Effector memory CD4-positive, alpha-beta T cell (primary cell): ENCODE results near the gene NUDC.

ENCODE experiments used
- DNase-seq, 3 donors: peaks; one replicate each; pipeline ENCODE4 v3.0.0-alpha.2; 2020
- H3K27ac ChIP-seq: 2 replicates; pipeline ENCODE4 v1.7.0; 2013; ENCODE audit warnings: mild to moderate bottlenecking, low read length, moderate library complexity; ENCODE audit not compliant: insufficient read depth, poor library complexity, severe bottlenecking
- H3K27me3 ChIP-seq: replicated peaks from 2 replicates; pipeline ENCODE4 v1.7.0; 2013; ENCODE audit warnings: mild to moderate bottlenecking, low read length; ENCODE audit not compliant: insufficient read depth, control insufficient read depth, poor library complexity, severe bottlenecking
- H3K36me3 ChIP-seq: 2 replicates; pipeline ENCODE4 v1.7.0; 2013; ENCODE audit warnings: mild to moderate bottlenecking, low read length, moderate library complexity; ENCODE audit not compliant: control insufficient read depth, insufficient read depth
- H3K4me1 ChIP-seq: 2 replicates; pipeline ENCODE4 v1.7.0; 2013; ENCODE audit warnings: low read length, mild to moderate bottlenecking; ENCODE audit not compliant: control insufficient read depth, insufficient read depth, poor library complexity, severe bottlenecking
- H3K4me3 ChIP-seq: 2 replicates; pipeline ENCODE4 v1.7.0; 2013; ENCODE audit warnings: low read length, low read depth, mild to moderate bottlenecking; ENCODE audit not compliant: insufficient read depth, poor library complexity, severe bottlenecking
- H3K9me3 ChIP-seq: 2 replicates; pipeline ENCODE4 v1.7.0; 2013; ENCODE audit warnings: mild to moderate bottlenecking, low read length, moderate library complexity; ENCODE audit not compliant: control insufficient read depth

NUDC gene

DNA sequence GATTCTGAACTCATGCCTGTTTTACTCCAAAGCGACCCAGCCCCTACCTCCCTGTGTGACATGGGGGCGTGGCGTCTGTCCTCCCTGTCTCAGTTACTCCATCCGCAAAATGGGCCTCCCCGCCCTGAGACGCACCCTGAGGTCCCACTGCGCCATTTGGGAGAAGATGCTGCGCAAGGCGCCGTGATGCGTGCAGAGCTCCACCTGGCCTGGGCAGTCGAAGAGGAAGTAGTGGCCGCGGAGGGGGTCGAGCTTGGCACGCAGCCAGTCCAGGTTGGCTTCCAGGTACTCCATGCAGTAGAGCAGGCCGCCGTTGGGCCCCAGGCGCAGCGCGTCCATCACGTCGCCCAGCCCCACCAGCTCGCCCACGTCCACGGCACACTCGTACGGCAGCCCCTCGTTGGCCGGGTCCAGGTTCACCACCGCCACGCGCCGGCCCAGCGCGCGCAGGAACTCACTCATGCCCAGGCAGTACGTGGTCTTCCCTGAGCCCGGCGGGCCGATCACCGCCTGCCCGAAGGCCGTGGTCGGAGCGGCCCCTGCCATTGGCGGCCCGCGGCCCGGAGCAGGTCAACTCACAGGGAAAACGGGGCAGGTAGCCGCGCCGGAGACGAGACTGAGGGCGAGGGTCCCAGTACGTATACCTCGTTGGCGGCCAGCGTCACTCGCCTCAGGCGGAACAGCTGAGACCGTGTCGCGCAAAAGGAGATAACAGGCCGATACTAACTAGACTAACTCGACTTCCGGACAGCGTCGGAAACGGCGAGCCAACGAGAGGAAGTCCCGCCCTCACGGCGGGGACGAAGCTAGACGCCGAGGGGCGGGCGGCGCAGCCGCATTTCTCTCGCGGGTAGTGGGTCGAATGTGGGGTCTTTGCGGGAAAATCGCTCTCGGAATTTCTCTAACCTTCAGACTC lies 31.7 kb upstream of the NUDC start, which contains the start of gene GPN2:
Gene GPN2 (minus strand): TSS at position 733 of the 916 bp plus-strand sequence. CDS start 187 bp downstream, at position 546.
- Histone ChIP-seq H3K27me3 (no peaks in the 10 kb centered on the region), H3K27ac (peak within 1 kb of the TSS; percentile 80), H3K36me3 (peaks cover 48% of the 10 kb centered on the region), H3K4me3 (peak within 1 kb of the TSS; percentile 85), H3K9me3 (no peaks in the 10 kb centered on the region), H3K4me1 (peaks cover 13% of the 10 kb centered on the region)
- peak; percentile 56 to 70 (median 65) for DNase-seq

DNA sequence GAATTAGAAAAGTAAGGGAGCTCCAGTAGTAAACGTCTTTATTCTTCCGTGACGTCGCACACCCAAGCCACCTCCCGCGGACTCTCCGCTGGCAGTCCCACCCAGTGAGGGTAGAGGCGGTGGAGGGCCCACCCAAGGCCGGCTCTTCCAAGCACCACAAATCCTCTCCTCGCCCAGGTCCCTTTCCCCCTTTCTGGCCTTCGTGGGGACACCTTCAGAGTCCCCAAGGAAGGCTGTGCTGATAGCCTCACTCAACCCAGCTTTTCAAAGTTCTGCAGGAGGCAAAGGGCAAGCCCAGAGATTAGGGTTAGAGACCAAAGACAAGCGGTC lies 31.1 kb upstream of the NUDC start:
- Histone ChIP-seq H3K4me3 (peak overlapping the region; percentile 85), H3K27ac (peak overlapping the region; percentile 80), H3K27me3 (no peaks in the 10 kb centered on the region), H3K4me1 (peaks cover 13% of the 10 kb centered on the region), H3K9me3 (no peaks in the 10 kb centered on the region), H3K36me3 (peaks cover 48% of the 10 kb centered on the region)
- no peak for DNase-seq

- no peak for DNase-seq
- Histone ChIP-seq H3K4me3 (no peak overlapping the region), H3K27ac (no peak overlapping the region), H3K27me3 (no peaks in the 10 kb centered on the region), H3K9me3 (no peaks in the 10 kb centered on the region), H3K4me1 (peaks cover 13% of the 10 kb centered on the region), H3K36me3 (peaks cover 48% of the 10 kb centered on the region)
Measured at GRCh38 chr1:26894263-26894662, 27.3 kb upstream of the NUDC start.

GRCh38 chr1:26897351-26897750 lies 24.2 kb upstream of the NUDC start:
- H3K4me3 ChIP-seq, result no peak overlapping the region
- H3K36me3 ChIP-seq, result peaks cover 45% of the 10 kb centered on the region
- no peak overlapping the region for H3K27ac ChIP-seq
- H3K4me1 ChIP-seq, result peaks cover 9% of the 10 kb centered on the region
- DNase-seq, result no peak
- no peaks in the 10 kb centered on the region for H3K9me3 ChIP-seq
- no peaks in the 10 kb centered on the region for H3K27me3 ChIP-seq

GRCh38 chr1:26900001-26900814 lies 21.3 kb upstream of the NUDC start, which contains the start of gene GPATCH3:
Gene GPATCH3, minus strand, starts transcription at chr1:26900467. Its CDS starts 25 bp downstream, at chr1:26900442.
- peak; percentile 75 to 86 (median 77) for DNase-seq
- Histone ChIP-seq H3K36me3 (peaks cover 20% of the 10 kb centered on the region), H3K9me3 (no peaks in the 10 kb centered on the region), H3K4me3 (peak within 1 kb of the TSS; percentile 99), H3K27ac (peak within 1 kb of the TSS; percentile 92), H3K27me3 (no peaks in the 10 kb centered on the region), H3K4me1 (peaks cover 9% of the 10 kb centered on the region)

DNA sequence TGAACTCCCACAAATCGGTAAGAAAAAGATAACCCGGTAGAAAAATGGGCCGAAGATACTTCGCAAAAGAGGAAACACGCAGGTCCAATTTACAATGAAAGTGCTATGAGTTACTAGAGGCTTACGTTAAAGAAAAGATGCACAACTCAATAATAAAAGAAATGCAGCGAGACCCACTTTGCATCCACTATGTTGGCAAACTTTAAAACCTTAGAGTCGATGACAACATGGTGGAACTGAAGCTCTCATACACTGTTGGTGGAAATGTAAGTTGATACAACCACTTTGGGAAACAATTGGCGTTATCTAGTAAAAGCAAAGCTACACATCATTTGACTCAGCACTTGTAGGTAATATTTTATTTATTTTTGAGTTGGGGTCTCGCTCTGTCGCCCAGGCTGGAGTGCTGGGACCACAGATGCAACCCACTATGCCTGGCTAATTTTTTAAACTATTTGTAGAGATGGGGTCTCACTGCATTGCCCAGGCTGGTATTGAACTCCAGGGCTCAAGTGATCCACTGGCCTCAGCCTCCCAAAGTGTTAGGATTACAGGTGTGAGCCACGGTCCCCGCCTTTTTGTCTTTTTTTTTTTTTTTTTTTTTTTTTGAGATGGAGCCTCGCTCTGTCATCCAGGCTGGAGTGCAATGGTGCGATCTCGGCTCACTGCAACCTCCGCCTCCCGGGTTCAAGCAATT lies 20.6 kb upstream of the NUDC start:
- Histone ChIP-seq H3K27ac (peak overlapping the region; percentile 92), H3K36me3 (peaks cover 15% of the 10 kb centered on the region), H3K9me3 (no peaks in the 10 kb centered on the region), H3K4me1 (peaks cover 9% of the 10 kb centered on the region), H3K27me3 (no peaks in the 10 kb centered on the region), H3K4me3 (peak overlapping the region; percentile 99)
- no peak for DNase-seq

DNA sequence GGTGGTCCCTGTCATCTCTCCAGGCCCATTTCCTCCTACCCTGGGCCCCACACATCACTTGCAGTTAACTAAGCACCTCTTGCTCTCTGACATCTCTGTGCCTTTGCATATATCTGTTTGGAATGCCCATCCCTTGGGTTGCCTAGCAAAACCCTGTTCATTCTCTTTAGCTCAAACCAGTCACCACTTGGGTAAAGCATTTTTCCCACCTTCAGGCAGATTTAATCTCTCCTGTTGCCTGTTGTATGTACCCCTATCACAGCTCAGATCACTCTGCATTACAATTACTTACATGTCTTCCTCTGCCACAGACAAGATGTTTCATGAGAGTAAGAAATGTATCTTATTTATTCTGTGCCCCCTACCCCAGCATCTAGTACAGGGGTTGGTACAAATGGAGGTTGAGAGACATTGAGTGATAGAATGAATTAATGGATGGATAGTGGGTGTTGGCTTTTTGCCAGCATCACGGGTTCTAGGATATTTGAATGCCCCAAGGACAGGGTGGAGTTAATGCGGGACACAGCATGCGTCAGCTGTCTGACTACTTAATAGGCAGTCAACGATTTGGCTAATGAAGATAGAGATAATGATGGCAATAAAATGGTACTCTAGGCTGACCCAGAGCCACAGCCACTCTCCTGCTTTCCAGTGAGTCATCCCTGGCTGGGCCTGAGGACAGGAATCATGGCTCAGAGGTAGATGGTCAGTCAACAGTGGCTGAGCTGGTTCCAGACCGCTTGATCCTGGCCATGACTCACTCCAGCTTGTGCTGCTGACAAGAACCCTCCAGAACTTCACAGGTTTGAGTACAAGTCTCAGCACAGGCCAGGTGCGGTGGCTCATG lies 14.2 kb upstream of the NUDC start:
- DNase-seq, result no peak
- no peak overlapping the region for H3K27ac ChIP-seq

GRCh38 chr1:26909951-26910342 lies 11.6 kb upstream of the NUDC start:
- no peaks in the 10 kb centered on the region for H3K36me3 ChIP-seq
- no peak overlapping the region for H3K27ac ChIP-seq
- H3K9me3 ChIP-seq, result no peaks in the 10 kb centered on the region
- H3K27me3 ChIP-seq, result no peaks in the 10 kb centered on the region
- DNase-seq, result no peak
- no peaks in the 10 kb centered on the region for H3K4me1 ChIP-seq
- H3K4me3 ChIP-seq, result no peak overlapping the region

More for the DNA sequence above, 14.2 kb upstream of the NUDC start:
- Histone ChIP-seq H3K4me1 (no peaks in the 10 kb centered on the region), H3K27me3 (no peaks in the 10 kb centered on the region), H3K4me3 (no peak overlapping the region), H3K9me3 (no peaks in the 10 kb centered on the region), H3K36me3 (no peaks in the 10 kb centered on the region)
